Measurements from ENCODE around the gene MAP1LC3B.

MAP1LC3B gene

DNA sequence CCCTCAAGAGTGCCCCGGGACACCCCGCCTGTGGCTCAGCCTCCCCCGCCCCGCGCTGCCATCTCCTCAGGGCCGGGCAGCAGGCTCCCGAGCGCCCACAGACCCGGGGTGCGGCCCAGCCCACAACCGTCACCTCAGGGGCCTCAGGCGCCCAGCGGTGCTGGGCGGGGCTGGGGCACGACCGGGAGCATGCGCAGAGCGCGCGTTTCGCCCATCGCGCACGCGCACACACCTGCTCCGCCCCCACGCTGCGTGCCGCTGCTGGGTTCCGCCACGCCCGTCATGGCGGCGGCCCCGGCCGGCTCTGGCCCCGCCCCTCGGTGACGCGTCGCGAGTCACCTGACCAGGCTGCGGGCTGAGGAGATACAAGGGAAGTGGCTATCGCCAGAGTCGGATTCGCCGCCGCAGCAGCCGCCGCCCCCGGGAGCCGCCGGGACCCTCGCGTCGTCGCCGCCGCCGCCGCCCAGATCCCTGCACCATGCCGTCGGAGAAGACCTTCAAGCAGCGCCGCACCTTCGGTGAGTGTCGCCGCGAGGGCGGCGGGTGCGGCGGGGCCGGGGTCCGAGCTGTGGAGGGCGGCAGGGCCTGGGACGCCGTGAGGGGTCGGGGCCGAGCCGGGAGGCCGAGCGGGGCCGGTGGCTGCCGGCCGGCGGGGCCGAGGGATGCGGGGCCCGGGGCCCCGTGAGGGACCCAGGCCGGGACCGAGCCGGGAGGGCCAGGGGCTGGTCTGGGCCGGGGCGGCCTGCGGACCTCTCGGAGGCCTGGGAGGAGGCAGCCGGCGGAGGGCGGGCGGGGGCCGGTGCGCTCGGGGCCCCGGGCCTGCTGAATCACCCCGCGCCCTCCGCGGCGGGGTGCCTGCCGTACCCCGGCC is at the start of gene MAP1LC3B:
Gene MAP1LC3B (plus strand): TSS at position 387 of the 871 bp plus-strand sequence. CDS start 92 bp downstream, at position 479.
- DNase-seq (ENCODE audit: low spot score), result peak; percentile 96

DNA sequence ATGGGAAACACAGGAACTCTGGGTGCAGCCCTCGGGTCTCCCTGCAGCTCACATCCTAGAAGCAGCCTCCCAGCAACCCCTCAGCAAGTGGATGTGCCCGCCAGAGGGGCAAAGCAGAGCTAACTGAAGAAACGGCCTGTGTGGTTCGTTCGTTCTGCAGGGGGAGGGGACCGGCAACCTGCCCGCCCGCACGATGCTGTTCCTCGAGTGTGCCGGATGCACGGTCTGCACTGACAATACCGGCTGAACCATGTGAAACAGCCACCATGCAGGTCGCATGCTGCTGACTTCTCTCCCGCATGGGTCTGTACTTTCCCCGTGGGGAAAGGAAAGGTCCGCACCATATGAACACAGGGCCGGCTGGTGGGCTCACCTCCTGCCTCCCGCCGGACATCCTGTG is 49.6 kb upstream of the MAP1LC3B start:
- no peak for DNase-seq (ENCODE audit: low spot score)

DNA sequence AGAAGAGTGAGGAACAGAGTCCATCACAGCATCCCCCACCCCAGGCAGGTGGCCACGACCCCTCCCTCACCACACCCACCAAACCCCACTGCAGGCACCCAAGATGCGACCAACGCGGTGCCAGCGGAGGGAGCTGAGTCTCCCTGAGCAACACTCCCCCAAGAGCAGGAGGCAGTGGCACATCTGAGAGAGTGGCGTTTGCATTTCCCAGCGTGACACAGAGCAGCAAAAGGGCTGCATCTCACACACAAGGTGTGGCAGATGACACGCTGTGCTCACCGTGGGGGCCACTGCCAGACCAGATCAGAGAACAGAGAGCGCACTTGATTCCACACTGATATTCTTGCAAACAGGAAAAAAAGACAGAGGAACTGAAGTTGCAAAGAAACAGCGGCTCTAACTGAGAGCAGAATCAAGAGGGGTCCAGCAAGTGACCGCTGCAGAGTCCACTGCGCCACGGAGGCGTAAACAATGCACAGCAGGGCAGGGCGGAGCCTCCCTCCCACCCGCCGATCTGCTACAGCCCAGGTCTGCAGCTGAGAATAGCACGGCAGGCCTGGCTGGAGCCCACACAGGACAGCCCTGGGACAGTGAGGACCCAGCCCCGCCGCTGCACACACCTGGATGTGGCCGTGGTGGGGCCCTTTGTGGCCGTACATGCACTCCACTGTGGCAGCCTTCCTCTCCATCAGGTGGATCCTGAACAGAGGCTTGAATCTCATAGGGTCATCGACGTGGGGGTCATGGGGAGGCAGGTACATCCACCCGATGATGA is 49.0 kb upstream of the MAP1LC3B start:
- DNase-seq (ENCODE audit: low spot score), result no peak

DNA sequence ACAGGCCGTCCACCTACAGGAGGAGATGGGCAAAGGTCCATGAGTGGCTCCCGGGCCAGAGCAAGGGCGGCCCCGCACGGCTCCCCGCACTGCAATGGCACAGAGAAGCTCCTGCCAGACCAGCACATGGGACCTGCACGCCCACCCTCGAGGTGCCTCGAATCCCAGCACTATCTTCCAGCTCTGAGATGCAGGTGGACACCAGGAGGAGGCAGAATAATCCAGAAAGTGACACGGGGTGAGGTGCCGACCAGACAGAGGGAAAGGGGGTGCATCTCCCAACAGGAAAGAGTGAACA is 48.4 kb upstream of the MAP1LC3B start:
- no peak for DNase-seq (ENCODE audit: low spot score)

DNA sequence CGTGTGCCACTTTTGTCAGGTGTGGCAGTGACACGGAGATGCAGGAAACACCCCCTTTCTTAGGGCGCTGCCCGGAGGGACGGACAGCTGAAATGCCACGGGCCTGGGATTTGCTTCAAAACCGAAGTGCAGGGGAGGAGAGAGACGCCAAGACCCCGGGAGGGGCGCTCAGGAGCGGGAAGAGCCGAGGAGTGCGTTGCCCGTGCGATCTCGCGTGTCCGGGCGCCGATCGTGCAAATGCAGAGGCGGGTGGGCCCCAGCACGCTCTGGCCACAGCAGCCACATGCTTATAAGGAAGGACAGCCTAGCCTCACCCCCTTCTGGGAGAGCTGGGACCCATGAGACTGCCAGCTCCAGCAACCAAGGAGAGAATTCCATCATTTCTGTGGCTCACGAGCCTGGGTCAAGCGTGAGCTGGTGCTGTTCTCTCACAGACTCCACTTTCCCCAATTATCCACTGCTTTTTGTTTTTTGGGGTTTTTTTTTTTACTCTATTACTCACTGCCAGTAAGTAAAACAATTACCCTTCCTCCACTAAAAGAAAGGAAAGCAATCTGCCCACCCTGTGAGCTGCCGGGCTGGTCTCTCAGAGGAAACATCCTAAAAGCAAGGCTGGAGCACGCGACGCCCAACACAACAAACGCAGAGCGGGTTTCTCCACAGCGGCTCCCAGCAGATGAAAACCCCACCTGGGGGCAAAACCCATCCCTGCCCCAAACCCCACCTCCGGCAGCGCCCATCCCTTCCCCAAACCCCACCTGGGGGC is 47.8 kb upstream of the MAP1LC3B start:
- no peak for DNase-seq (ENCODE audit: low spot score)

DNA sequence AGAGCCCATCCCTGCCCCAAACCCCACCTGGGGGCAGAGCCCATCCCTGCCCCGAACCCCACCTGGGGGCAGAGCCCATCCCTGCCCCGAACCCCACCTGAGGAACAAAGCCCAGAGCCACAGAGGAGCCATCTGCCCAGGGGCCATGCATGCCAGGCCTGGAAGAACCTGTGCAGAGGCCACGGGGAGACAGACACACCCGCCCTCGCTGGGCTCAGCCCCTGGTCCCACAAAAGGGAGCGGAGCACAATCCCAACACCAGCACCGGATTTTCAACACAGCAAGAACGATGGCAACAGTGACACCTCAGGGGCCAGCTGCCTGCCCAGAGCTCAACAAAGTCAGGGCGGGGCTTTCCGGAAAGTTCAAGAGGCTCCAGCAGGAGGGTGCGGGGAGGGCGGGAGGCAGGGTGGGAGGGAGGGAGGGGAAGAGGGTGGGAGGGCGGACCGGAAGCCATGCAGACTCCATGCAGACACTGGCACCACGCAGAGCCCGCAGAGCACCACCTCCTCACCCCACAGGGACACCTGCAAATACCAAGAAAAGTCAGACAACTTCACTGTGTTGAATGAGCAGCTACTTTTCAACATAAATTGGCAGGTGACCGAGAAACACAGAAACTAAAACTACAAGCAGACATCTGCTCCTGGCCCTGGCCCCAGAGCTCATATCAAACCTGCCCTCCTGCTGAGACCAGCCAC is 47.1 kb upstream of the MAP1LC3B start:
- DNase-seq (ENCODE audit: low spot score), result no peak

DNA sequence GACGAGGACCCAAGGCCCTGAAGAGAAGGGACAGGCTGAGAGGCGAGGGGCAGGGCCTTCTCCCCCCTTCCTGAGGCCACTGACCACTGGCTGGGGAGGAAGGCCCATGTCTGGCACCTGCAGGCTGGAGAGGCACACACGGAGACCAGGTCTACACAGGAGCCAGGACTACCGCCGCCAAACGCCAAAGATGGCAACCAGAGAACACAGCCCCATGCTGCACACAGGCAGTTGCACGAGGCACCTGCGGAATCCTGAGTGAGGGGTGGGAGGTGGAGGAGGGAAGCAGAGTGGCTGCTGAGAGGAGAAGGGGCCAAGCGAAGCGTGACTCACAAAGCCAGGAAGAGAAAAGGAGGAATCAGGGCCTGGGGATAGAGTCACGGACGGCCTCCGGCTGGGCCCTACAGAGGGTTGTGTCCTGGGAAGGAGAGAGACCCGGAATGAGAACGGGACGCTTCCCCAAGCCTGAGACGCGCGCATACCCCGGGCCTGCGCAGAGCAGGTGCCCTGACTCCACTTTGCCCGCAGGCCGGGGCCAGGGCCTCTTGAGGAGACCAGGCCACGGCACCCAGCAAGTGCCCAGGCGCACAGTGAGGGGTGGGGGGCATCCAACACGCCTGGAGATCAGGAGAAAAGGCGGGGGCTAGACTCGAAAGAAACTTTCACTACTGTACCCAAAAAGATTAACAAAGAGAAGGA is 46.3 kb upstream of the MAP1LC3B start:
- DNase-seq (ENCODE audit: low spot score), result no peak

DNA sequence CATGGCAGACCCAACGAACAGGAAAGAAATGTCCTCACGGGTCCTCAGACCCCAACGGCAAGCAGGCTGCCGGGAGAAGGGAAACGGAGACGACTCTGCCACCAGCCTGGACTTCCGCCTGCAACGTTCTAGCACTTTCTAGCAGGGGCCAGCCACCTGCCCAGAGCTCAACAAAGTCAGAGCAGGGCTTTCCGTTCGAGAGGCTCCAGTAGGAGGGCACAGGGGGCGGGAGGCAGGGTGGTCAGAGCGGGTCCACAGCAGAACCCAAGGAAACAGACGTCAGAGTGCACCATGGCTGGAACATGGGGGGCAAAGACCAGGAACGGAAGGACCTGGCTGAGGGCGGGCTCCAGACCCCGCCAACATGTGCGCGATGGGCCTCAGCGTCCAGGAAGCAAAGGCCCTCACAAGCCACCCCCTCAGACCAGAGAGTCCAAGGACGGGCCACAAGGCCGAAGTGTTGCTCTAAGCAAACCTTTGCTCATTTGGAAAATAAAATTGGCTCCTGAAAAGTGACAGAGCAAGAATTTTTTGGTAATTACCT is 45.5 kb upstream of the MAP1LC3B start:
- DNase-seq (ENCODE audit: low spot score), result no peak

DNA sequence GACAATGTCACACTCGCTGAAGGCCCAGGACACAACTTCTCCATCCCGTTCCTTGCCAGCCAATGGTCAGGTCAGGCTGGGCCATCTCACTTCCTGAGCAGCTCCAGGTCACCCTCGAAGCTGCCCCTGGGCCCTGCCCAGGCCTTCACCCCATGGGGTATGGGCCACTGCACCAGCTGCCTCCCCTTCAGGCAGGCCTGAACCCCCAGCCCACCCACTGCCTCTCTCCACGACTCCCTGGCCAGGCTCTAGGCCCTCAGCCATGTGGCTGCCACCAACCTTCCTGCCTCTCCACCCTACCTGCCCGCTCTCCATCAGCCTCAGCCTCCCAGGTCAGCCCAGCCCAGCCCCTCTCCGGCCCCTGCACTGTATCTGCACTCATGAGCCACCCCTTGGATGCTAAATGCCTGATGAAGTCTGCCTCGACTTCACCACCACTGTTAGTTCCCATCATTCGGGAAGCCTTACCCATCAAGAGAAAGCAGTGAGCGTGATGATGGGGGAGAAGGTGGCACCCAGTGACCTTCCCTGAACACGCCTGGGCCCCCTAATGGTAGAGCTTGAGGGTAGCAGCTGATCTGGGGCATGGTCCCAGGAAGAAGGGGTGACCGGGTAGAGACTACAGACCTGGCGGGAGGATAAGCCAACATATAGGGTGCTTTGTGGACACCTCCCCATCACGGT is 44.1 kb upstream of the MAP1LC3B start:
- DNase-seq (ENCODE audit: low spot score), result no peak

DNA sequence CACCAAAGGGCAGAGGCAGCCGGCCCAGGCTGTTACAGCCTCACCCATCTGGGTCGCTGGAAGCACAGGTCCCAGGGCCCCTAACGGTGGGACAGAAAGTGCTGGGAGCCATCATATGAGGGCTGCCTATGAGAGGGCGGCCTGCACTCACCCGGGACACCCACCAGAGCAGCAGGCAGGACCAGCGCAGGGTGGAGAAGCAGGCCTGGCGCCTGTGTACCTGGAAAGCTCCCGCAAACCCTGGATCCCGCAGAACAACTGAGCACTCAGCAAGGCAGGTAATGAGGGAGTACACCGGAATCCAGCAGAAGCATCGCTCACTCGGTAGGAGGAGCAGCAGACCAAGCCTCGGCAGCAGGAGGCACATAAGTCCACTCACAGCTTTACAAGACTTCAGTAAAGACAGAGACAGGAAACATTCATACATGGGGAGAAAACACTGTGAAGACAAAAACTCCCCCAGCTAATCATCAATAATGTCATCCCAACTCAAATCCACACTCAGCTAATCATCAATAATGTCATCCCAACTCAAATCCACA is 43.4 kb upstream of the MAP1LC3B start:
- DNase-seq (ENCODE audit: low spot score), result no peak

DNA sequence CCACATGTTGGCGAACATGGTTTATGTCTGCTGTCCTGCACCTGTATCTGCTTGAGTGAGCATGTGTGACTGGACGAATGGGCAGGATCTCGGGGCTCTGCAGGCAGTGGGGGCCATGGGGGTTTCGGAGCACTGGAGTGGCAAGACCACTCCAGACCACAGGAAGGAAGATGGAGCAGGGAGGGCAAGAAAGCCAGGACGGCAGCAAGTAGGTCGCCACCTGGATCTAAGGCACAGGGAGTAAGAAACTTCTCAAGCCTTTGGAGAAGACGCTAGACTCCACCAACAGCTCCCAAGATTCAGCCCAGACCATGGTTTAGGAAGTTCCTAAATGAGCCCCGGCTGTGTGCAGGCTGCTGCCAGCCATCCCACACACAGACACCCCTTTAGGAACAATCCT is 42.1 kb upstream of the MAP1LC3B start:
- DNase-seq (ENCODE audit: low spot score), result no peak

DNA sequence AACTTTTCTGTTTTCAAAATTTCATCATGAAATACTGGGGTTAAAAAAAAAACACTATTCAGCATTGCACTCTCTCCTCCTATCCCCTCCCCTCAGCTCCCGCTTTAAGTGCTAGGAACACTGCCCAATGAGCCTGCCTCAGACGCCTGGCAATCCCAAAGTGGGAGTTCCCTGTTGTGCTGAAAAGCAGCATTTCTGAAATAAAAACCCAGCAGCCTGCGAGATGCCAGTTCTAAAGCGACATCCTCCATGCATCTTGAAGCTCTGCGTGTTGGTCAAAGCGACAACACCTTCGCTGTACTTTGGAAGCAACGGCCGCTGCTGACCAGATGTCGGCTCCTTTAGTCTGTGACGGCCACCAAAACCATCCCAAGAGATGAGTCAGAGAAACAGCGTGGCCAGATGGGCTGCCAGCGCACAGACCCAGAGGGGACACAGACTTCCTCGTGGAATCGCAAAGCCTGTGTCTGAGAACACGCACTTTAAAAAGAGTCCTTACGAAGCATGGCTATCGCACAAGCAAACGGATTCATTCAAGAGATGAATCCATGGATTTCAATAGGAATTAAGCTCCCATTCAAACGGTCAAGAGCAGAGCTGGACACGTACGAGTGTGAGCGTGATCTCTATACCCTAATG is 41.3 kb upstream of the MAP1LC3B start:
- DNase-seq (ENCODE audit: low spot score), result no peak

DNA sequence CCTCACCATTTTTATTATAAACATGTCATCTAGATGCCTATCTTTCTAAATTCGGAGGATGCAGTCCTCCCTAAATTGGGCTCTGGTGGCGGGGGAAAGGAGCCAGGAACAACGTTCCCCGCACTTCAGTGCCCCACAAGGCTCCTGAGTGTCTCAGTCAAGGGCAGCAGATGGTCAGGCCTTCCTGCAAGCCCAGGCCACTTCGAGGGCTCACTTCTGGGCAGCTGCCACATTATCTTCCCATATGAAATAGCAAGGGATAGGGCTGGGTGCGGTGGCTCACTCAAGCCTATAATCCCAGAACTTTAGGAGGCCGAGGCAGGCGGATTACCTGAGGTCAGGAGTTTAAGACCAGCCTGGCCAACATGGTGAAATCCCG is 40.8 kb upstream of the MAP1LC3B start:
- no peak for DNase-seq (ENCODE audit: low spot score)

DNA sequence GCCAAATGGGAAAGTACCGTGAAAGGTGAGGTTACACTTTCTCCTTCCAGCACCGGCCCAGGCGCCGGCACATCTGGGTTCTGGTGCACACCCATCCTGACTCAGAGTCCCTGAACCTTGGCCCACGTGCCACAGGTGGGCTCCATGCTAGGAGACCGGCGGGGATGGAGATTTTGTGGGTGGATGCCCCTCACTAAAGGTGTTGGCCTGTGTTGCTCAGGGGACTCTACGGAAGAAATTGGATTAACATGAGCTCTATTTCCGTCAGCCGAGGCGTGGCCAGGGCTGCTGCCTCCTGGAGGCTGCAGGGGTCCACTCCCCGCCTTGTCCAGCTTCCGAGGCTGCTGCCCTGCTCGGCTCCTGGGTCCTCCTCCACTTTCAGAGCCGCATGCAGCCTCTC is 39.3 kb upstream of the MAP1LC3B start:
- no peak for DNase-seq (ENCODE audit: low spot score)

DNA sequence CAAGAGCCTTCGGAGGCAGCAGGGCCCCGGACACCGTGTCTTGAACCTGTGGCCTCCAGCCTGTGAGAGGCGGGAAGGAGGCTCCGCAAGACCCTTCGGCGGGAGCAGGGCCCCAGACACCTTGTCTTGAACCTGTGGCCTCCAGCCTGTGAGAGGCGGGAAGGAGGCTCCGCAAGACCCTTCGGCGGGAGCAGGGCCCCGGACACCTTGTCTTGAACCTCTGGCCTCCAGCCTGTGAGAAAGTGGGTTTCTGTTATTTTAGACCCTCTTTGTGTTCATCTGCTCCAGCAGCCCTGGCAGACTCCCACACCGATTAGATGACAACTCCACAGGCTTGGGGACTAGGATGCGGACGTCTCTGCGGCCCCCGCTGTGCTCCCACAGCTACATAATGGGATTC is 38.5 kb upstream of the MAP1LC3B start:
- DNase-seq (ENCODE audit: low spot score), result no peak

DNA sequence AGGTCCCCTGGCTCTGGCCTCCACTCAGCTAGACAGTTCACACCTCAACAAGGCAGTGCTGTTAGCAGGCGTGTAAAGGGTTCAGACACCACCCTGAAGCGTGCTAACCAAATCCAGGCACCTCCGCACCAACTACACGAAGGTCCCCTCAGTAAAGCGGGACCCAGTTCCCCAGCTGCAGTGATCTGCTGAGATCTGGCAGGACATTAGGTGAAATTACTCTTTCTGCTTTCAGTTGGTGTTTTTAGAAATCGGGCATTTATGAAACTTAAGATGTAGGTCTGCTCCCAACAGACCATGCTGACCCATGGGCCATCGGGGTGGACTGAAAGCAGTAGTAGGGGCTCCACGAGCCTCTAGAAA is 35.7 kb upstream of the MAP1LC3B start:
- DNase-seq (ENCODE audit: low spot score), result no peak

DNA sequence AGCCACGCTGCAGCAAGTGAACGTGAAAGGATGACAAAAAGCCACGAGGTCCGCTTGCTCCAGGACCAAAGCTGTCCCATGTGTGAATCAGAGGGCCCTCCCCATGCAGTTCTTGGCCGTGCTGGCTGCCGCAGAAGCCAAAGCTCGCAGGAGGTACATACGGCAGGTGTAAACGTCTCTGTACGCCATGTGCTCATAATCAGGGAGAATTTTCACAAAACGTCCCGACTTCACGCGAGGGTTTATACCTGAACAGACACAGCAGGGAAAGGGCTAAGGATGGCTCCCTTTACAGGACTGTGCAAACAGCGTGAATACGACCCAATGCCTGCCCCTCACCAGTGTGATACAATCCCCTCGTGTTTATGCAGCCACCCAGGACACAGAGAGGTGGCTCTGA is 33.9 kb upstream of the MAP1LC3B start:
- DNase-seq (ENCODE audit: low spot score), result no peak

DNA sequence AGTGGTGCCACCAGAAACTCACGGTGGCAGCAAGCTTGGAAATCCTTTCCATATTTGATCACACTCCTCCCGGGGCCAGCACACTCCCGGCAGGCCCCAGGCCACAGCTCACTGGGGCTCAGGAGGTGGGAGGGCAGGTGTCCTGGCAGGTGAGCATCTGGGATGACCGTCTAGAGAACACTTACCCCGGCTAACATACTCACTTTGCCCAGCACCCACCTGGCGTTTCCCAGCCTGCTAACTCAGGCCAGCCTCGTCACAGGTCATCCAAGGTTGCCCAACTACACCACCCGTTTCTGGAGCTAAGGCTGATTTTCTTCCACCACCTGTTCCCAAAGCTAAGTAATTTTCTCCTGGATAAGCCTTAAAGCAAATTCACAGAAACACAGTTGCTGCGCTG is 33.4 kb upstream of the MAP1LC3B start:
- no peak for DNase-seq (ENCODE audit: low spot score)

DNA sequence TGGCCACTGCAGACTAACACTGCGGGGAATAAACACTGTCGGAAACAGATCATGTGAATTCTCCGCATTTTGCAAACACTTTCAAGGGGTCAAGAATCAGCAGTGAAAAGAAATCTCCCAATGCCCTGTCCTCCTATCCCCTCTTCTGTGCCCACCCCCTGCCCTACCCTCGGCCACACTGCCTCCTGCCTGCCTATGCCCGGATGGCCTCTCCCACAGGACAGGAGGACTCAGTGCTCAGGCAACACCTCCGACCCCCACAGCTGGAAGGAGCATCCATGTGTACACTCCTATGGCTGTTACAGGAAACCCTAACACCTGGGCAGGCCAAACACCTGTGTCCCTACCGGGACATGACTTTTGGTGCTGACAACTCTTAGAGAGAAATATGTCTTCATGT is 33.0 kb upstream of the MAP1LC3B start:
- no peak for DNase-seq (ENCODE audit: low spot score)

Measured in D341Med (cell line).